ENCODE measurements around the gene RSPO4.

DNA sequence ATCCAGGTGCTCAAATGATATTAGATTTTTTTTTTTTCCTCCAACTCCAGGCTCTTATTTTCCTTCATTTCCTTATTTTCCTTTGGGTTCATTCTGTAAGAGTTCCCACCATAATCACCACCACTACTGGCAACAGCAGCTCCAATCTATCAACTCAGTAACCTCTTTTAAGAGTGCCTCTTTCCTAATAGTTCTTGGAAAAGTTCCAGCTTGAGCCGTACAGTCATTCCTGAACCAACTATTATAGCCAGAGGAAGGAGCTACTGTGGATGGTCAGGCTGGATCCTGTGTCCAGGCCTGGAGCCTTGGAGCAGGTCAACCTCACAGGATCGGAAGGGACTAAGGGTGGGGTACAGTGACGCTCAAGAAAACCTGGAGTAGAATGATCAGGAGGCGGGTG, 81.8 kb downstream of the RSPO4 start:
- TF ChIP-seq, protein P1, sequence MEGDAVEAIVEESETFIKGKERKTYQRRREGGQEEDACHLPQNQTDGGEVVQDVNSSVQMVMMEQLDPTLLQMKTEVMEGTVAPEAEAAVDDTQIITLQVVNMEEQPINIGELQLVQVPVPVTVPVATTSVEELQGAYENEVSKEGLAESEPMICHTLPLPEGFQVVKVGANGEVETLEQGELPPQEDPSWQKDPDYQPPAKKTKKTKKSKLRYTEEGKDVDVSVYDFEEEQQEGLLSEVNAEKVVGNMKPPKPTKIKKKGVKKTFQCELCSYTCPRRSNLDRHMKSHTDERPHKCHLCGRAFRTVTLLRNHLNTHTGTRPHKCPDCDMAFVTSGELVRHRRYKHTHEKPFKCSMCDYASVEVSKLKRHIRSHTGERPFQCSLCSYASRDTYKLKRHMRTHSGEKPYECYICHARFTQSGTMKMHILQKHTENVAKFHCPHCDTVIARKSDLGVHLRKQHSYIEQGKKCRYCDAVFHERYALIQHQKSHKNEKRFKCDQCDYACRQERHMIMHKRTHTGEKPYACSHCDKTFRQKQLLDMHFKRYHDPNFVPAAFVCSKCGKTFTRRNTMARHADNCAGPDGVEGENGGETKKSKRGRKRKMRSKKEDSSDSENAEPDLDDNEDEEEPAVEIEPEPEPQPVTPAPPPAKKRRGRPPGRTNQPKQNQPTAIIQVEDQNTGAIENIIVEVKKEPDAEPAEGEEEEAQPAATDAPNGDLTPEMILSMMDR (IDR thresholded peaks at IDR 0.05; ENCODE audit: control extremely low read depth in 1 of 3, insufficient read depth in 1 of 3, low read depth in 1 of 3, low read length in 3 of 3): no peak
- TF ChIP-seq POLR2A (IDR thresholded peaks at IDR 0.05; ENCODE audit: control extremely low read depth in 1 of 2, low read depth in 2 of 2, low read length in 2 of 2) (no peak), ZNF274 (IDR thresholded peaks at IDR 0.05; ENCODE audit: borderline replicate concordance, extremely low read depth, low read length) (no peak)

All from H1 (cell line).